WTC11 (cell line): Measurements from ENCODE around the gene CYP19A1. TPM values are rescaled to one million over a fixed set of nuclear protein-coding genes. Genes with fewer than 3 reads are reported as not detected.

Source experiments
- ATAC-seq: fragments of 200-7000 bp; cut with Tn5 transposase; 2 replicates; pipeline ENCODE4 v1.10.0; 2021; ENCODE audit warnings: mild to moderate bottlenecking, moderate library complexity
- CTCF ChIA-PET: fragments of 300-600 bp; sonication (Branson Sonifier 250); formaldehyde crosslinking; loops from one replicate; lab custom pipeline; 2021; ENCODE audit warnings: antibody characterized with exemption; lab: Charles Lee
- POLR2A ChIA-PET: fragments of 350-600 bp; sonication (Branson Sonifier 250); formaldehyde crosslinking; loops from one replicate; lab custom pipeline; 2021; ENCODE audit warnings: antibody characterized with exemption; lab: Charles Lee
- DNase-seq: peaks from one replicate; pipeline ENCODE4 v3.0.0; 2021; ENCODE audit warnings: low spot score
- H3K27ac Mint-ChIP-seq: 2 replicates; pipeline ENCODE4 v1.8.0; 2021; ENCODE audit warnings: mixed read lengths
- H3K27me3 Mint-ChIP-seq: 2 replicates; pipeline ENCODE4 v1.8.0; 2021; ENCODE audit warnings: low read depth, mild to moderate bottlenecking, moderate library complexity, mixed read lengths
- H3K36me3 Mint-ChIP-seq: 2 replicates; pipeline ENCODE4 v1.8.0; 2021; ENCODE audit warnings: mixed read lengths
- H3K4me1 Mint-ChIP-seq: 2 replicates; pipeline ENCODE4 v1.8.0; 2022; ENCODE audit warnings: mixed read lengths
- H3K4me3 Mint-ChIP-seq: 2 replicates; pipeline ENCODE4 v1.8.0; 2021; ENCODE audit warnings: mild to moderate bottlenecking, moderate library complexity, mixed read lengths
- H3K9me3 Mint-ChIP-seq: 2 replicates; pipeline ENCODE4 v1.8.0; 2021; ENCODE audit warnings: mixed read lengths
- ATF1 ChIP-seq: sonication (generic); formaldehyde crosslinking; IDR thresholded peaks from 2 replicates; pipeline ENCODE4 v1.8.1; 2023; ENCODE audit warnings: mild to moderate bottlenecking, moderate library complexity, missing genetic modification reagents
- GTF2I ChIP-seq: fragments of 250-450 bp; sonication (Bioruptor Pico); conservative IDR thresholded peaks from 2 replicates; pipeline ENCODE4 v1.4.0; 2021; ENCODE audit warnings: mild to moderate bottlenecking
- JAZF1 ChIP-seq: fragments of 250-450 bp; sonication (Bioruptor Pico); IDR thresholded peaks from 2 replicates; pipeline ENCODE4 v1.9.0; 2021; ENCODE audit warnings: moderate library complexity, mild to moderate bottlenecking, inconsistent platforms
- KAT7 ChIP-seq: sonication (generic); formaldehyde crosslinking; IDR thresholded peaks from 2 replicates; pipeline ENCODE4 v1.8.1; 2023; ENCODE audit warnings: missing genetic modification reagents, mild to moderate bottlenecking, borderline replicate concordance
- MYBL2 ChIP-seq: sonication (generic); formaldehyde crosslinking; IDR thresholded peaks from 2 replicates; pipeline ENCODE4 v1.8.1; 2023; ENCODE audit warnings: mild to moderate bottlenecking, moderate library complexity, missing genetic modification reagents
- NFATC4 ChIP-seq: fragments of 250-450 bp; sonication (Bioruptor Pico); IDR thresholded peaks from 2 replicates; pipeline ENCODE4 v1.9.0; 2021; ENCODE audit warnings: mild to moderate bottlenecking
- NFE2L1 ChIP-seq: sonication (generic); formaldehyde crosslinking; IDR thresholded peaks from 2 replicates; pipeline ENCODE4 v1.8.1; 2023; ENCODE audit warnings: missing genetic modification reagents
- SMAD4 ChIP-seq: sonication (generic); formaldehyde crosslinking; IDR thresholded peaks from 2 replicates; pipeline ENCODE4 v1.8.0; 2022; ENCODE audit warnings: mild to moderate bottlenecking, missing genetic modification reagents
- total RNA-seq: library from RNA; stranded (reverse); gene quantifications from 3 replicates; pipeline ENCODE4 v1.2.3, GENCODE V29; 2021
- TF ChIP-seq, protein P1 (sequence below): sonication (generic); formaldehyde crosslinking; IDR thresholded peaks from 2 replicates; pipeline ENCODE4 v1.8.1; 2022; ENCODE audit warnings: mild to moderate bottlenecking, missing genetic modification reagents, moderate library complexity, borderline replicate concordance
- TF ChIP-seq, protein P2 (sequence below): sonication (generic); formaldehyde crosslinking; IDR thresholded peaks from 2 replicates; pipeline ENCODE4 v1.8.0; 2022; ENCODE audit warnings: mild to moderate bottlenecking, missing genetic modification reagents
- TF ChIP-seq, protein P3 (sequence below): sonication (generic); formaldehyde crosslinking; IDR thresholded peaks from 2 replicates; pipeline ENCODE4 v1.8.1; 2022; ENCODE audit warnings: mild to moderate bottlenecking, moderate library complexity, missing genetic modification reagents
- TF ChIP-seq, protein P4 (sequence below): sonication (generic); formaldehyde crosslinking; IDR thresholded peaks from 2 replicates; pipeline ENCODE4 v1.8.1; 2022; ENCODE audit warnings: missing genetic modification reagents, borderline replicate concordance
- TF ChIP-seq, protein P5 (sequence below): sonication (generic); formaldehyde crosslinking; IDR thresholded peaks from 2 replicates; pipeline ENCODE4 v1.8.1; 2022; ENCODE audit warnings: low read depth, mild to moderate bottlenecking, moderate library complexity, missing genetic modification reagents, borderline replicate concordance
- TF ChIP-seq, protein P6 (sequence below): sonication (generic); formaldehyde crosslinking; IDR thresholded peaks from 2 replicates; pipeline ENCODE4 v1.8.0; 2023; ENCODE audit warnings: missing genetic modification reagents, mild to moderate bottlenecking, borderline replicate concordance
- TF ChIP-seq, protein P7 (sequence below): sonication (generic); formaldehyde crosslinking; IDR thresholded peaks from 2 replicates; pipeline ENCODE4 v1.8.0; 2022; ENCODE audit warnings: missing genetic modification reagents

CYP19A1 gene
- total RNA-seq, 1 experiment from 2014 or later: not detected

DNA sequence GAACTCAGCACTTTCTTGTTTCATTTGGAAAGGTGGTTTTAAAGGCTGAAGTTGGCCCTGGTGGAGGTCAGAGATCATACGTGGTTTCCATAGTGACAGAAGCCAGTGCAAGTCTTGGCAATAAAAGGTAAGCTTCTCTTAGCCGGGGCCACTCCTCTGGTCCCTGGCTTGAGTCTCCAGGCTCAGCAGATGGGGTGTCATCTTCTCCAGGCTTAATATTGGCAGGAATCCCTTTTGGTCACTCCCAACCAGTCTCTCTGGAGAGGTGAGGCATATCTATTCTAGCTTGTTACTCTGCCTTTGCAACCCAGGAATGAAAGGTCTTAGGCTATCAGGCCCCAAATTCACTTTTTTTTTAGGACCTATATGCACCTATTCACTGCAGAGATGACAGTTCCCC lies 4.8 kb downstream of the CYP19A1 start:
- CTCF ChIA-PET: no interaction called here
- Mint-ChIP-seq H3K9me3 (no peaks in the 10 kb centered on the region), H3K27me3 (peaks cover 19% of the 10 kb centered on the region), H3K36me3 (no peaks in the 10 kb centered on the region)
- POLR2A ChIA-PET: no interaction called here
- DNase-seq: no peak
- TF ChIP-seq, protein P1, sequence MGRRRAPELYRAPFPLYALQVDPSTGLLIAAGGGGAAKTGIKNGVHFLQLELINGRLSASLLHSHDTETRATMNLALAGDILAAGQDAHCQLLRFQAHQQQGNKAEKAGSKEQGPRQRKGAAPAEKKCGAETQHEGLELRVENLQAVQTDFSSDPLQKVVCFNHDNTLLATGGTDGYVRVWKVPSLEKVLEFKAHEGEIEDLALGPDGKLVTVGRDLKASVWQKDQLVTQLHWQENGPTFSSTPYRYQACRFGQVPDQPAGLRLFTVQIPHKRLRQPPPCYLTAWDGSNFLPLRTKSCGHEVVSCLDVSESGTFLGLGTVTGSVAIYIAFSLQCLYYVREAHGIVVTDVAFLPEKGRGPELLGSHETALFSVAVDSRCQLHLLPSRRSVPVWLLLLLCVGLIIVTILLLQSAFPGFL (CRISPR knock-in tag): no peak
- TF ChIP-seq NFATC4 (CRISPR knock-in tag): no peak
- TF ChIP-seq ATF1: no peak
- TF ChIP-seq JAZF1 (CRISPR knock-in tag): no peak
- TF ChIP-seq KAT7 (CRISPR knock-in tag): no peak
- TF ChIP-seq, protein P2, sequence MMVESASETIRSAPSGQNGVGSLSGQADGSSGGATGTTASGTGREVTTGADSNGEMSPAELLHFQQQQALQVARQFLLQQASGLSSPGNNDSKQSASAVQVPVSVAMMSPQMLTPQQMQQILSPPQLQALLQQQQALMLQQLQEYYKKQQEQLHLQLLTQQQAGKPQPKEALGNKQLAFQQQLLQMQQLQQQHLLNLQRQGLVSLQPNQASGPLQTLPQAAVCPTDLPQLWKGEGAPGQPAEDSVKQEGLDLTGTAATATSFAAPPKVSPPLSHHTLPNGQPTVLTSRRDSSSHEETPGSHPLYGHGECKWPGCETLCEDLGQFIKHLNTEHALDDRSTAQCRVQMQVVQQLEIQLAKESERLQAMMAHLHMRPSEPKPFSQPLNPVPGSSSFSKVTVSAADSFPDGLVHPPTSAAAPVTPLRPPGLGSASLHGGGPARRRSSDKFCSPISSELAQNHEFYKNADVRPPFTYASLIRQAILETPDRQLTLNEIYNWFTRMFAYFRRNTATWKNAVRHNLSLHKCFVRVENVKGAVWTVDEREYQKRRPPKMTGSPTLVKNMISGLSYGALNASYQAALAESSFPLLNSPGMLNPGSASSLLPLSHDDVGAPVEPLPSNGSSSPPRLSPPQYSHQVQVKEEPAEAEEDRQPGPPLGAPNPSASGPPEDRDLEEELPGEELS (CRISPR knock-in tag): no peak
- TF ChIP-seq, protein P3, sequence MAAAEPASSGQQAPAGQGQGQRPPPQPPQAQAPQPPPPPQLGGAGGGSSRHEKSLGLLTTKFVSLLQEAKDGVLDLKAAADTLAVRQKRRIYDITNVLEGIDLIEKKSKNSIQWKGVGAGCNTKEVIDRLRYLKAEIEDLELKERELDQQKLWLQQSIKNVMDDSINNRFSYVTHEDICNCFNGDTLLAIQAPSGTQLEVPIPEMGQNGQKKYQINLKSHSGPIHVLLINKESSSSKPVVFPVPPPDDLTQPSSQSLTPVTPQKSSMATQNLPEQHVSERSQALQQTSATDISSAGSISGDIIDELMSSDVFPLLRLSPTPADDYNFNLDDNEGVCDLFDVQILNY: no peak
- no peak for TF ChIP-seq GTF2I (CRISPR knock-in tag)
- no peak for TF ChIP-seq SMAD4 (CRISPR knock-in tag)
- TF ChIP-seq, protein P4, sequence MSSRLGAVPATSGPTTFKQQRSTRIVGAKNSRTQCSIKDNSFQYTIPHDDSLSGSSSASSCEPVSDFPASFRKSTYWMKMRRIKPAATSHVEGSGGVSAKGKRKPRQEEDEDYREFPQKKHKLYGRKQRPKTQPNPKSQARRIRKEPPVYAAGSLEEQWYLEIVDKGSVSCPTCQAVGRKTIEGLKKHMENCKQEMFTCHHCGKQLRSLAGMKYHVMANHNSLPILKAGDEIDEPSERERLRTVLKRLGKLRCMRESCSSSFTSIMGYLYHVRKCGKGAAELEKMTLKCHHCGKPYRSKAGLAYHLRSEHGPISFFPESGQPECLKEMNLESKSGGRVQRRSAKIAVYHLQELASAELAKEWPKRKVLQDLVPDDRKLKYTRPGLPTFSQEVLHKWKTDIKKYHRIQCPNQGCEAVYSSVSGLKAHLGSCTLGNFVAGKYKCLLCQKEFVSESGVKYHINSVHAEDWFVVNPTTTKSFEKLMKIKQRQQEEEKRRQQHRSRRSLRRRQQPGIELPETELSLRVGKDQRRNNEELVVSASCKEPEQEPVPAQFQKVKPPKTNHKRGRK (CRISPR knock-in tag): no peak
- TF ChIP-seq, all 79 proteins: peak for 0
- ATAC-seq: no peak
- H3K4me1 Mint-ChIP-seq: no peaks in the 10 kb centered on the region
- no peak overlapping the region for H3K4me3 Mint-ChIP-seq
- H3K27ac Mint-ChIP-seq: no peak overlapping the region

DNA sequence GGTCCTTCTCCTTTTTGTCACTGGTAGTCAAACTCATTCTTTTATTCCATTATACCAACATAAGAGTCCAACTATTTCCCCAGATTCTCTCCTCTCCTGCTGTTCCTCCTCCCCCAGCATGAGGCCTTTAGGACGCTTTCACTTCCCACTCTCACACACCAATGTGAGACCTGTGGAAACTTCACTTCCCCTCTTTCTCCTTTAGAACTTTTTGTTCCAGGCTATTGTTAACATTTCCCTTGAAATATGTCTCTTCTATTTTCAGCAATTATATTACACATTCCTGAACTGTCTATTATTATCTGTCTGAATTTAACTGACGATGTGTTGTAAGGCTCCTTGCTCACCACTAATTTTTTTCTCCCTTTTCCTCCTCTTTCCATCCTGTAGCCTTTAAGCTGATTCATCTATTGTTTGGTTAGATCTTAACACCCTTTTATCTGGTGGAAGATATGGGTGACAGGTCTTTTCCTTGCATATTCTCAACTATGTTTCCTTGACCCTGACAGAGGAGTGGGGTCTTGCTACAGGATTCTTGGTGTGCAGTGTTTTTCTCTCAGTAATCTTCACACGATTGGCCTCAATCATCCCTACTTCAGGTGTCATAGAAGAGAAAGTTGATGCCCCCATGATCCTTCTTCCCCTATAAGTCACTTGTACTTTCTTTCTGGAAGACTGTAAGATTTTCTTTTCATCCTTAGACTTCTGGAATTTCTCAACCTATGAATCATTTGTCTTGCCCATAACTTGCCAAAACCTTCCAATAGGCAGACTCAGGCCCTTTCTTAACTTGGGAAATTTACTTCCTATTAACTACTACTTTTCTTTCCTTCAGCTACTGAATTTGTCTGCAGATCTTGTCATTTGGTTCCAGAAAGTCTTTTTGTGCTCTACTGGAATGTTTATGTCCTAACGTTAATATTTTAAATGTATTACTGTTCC lies 5.9 kb downstream of the CYP19A1 start:
- CTCF ChIA-PET: no interaction called here
- no peak overlapping the region for H3K4me3 Mint-ChIP-seq
- no peak for DNase-seq
- peaks cover 16% of the 10 kb centered on the region for H3K27me3 Mint-ChIP-seq
- H3K36me3 Mint-ChIP-seq: no peaks in the 10 kb centered on the region
- POLR2A ChIA-PET: no interaction called here
- H3K9me3 Mint-ChIP-seq: no peaks in the 10 kb centered on the region
- ATAC-seq: no peak
- H3K4me1 Mint-ChIP-seq: no peaks in the 10 kb centered on the region
- H3K27ac Mint-ChIP-seq: no peak overlapping the region
- no peak for TF ChIP-seq NFE2L1 (CRISPR knock-in tag)
- TF ChIP-seq, protein P5, sequence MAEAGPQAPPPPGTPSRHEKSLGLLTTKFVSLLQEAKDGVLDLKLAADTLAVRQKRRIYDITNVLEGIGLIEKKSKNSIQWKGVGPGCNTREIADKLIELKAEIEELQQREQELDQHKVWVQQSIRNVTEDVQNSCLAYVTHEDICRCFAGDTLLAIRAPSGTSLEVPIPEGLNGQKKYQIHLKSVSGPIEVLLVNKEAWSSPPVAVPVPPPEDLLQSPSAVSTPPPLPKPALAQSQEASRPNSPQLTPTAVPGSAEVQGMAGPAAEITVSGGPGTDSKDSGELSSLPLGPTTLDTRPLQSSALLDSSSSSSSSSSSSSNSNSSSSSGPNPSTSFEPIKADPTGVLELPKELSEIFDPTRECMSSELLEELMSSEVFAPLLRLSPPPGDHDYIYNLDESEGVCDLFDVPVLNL (CRISPR knock-in tag): no peak
- no peak for TF ChIP-seq KAT7 (CRISPR knock-in tag)
- TF ChIP-seq, protein P6, sequence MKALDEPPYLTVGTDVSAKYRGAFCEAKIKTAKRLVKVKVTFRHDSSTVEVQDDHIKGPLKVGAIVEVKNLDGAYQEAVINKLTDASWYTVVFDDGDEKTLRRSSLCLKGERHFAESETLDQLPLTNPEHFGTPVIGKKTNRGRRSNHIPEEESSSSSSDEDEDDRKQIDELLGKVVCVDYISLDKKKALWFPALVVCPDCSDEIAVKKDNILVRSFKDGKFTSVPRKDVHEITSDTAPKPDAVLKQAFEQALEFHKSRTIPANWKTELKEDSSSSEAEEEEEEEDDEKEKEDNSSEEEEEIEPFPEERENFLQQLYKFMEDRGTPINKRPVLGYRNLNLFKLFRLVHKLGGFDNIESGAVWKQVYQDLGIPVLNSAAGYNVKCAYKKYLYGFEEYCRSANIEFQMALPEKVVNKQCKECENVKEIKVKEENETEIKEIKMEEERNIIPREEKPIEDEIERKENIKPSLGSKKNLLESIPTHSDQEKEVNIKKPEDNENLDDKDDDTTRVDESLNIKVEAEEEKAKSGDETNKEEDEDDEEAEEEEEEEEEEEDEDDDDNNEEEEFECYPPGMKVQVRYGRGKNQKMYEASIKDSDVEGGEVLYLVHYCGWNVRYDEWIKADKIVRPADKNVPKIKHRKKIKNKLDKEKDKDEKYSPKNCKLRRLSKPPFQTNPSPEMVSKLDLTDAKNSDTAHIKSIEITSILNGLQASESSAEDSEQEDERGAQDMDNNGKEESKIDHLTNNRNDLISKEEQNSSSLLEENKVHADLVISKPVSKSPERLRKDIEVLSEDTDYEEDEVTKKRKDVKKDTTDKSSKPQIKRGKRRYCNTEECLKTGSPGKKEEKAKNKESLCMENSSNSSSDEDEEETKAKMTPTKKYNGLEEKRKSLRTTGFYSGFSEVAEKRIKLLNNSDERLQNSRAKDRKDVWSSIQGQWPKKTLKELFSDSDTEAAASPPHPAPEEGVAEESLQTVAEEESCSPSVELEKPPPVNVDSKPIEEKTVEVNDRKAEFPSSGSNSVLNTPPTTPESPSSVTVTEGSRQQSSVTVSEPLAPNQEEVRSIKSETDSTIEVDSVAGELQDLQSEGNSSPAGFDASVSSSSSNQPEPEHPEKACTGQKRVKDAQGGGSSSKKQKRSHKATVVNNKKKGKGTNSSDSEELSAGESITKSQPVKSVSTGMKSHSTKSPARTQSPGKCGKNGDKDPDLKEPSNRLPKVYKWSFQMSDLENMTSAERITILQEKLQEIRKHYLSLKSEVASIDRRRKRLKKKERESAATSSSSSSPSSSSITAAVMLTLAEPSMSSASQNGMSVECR (CRISPR knock-in tag): no peak
- TF ChIP-seq MYBL2 (CRISPR knock-in tag): no peak
- TF ChIP-seq, protein P7, sequence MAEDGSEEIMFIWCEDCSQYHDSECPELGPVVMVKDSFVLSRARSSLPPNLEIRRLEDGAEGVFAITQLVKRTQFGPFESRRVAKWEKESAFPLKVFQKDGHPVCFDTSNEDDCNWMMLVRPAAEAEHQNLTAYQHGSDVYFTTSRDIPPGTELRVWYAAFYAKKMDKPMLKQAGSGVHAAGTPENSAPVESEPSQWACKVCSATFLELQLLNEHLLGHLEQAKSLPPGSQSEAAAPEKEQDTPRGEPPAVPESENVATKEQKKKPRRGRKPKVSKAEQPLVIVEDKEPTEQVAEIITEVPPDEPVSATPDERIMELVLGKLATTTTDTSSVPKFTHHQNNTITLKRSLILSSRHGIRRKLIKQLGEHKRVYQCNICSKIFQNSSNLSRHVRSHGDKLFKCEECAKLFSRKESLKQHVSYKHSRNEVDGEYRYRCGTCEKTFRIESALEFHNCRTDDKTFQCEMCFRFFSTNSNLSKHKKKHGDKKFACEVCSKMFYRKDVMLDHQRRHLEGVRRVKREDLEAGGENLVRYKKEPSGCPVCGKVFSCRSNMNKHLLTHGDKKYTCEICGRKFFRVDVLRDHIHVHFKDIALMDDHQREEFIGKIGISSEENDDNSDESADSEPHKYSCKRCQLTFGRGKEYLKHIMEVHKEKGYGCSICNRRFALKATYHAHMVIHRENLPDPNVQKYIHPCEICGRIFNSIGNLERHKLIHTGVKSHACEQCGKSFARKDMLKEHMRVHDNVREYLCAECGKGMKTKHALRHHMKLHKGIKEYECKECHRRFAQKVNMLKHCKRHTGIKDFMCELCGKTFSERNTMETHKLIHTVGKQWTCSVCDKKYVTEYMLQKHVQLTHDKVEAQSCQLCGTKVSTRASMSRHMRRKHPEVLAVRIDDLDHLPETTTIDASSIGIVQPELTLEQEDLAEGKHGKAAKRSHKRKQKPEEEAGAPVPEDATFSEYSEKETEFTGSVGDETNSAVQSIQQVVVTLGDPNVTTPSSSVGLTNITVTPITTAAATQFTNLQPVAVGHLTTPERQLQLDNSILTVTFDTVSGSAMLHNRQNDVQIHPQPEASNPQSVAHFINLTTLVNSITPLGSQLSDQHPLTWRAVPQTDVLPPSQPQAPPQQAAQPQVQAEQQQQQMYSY (CRISPR knock-in tag): no peak
